ENCODE data around the gene AP3S1. TPM values are rescaled to one million over a fixed set of nuclear protein-coding genes. Genes with fewer than 3 reads are reported as not detected.

Gene AP3S1
- total RNA-seq, 2 experiments from 2014 or later, result 76.0 to 89.5 TPM

- ChIA-PET CTCF (ENCODE audit: unreplicated experiment) (no interaction called here), POLR2A (interaction anchor here (0.7 to 1.1 kb wide), 2 partner anchors 294 to 304 kb away, joined by 3 read pairs; no protein-coding TSS in a partner anchor)
- H4K20me1 ChIP-seq (ENCODE audit: insufficient read depth, low read length), result peaks cover 6% of the 10 kb centered on the region; the same call in 1 of the 2 replicates
Measured at GRCh38 chr5:115847290-115847689, 5.6 kb downstream of the AP3S1 start.

GRCh38 chr5:115849258-115849798 is 7.6 kb downstream of the AP3S1 start:
- Histone ChIP-seq H3K4me2 (ENCODE audit: low read length) (no peak overlapping the region), H4K20me1 (ENCODE audit: insufficient read depth, low read length) (no peaks in the 10 kb centered on the region), H3K36me3 (ENCODE audit: insufficient read depth, low read length) (peaks cover 7% of the 10 kb centered on the region), H3K9me3 (ENCODE audit: low read length) (peaks cover 9% of the 10 kb centered on the region; the same call in 1 of the 2 replicates), H2AFZ (ENCODE audit: low read length) (no peak overlapping the region), H3K9me2 (ENCODE audit: insufficient read depth, low read length) (no peaks in the 10 kb centered on the region), H3K4me1 (ENCODE audit: insufficient read depth, low read length, poor library complexity, severe bottlenecking) (peaks cover 22% of the 10 kb centered on the region), H3K79me2 (ENCODE audit: insufficient read depth, low read depth, low read length) (peaks cover 81% of the 10 kb centered on the region), H3K4me3 (ENCODE audit: low read depth, low read length, poor library complexity, severe bottlenecking) (no peak overlapping the region), H3K27ac (ENCODE audit: low read depth, low read length, poor library complexity, severe bottlenecking) (no peak overlapping the region)
- CTCF ChIA-PET (ENCODE audit: unreplicated experiment), result no interaction called here
- no peak for DNase-seq (ENCODE audit: low spot score)
- no TSS peak for BruUV-seq (replicated peaks)
- TF ChIP-seq CTCF (conservative IDR thresholded peaks at IDR 0.05; ENCODE audit: low read length), result no peak
- no peak for TF ChIP-seq EZH2phosphoT487 (IDR thresholded peaks at IDR 0.05; ENCODE audit: borderline replicate concordance, low read depth, low read length)
- intact Hi-C loops (cut with micrococcal nuclease; ENCODE audit: unreplicated experiment), result no loop called here
- POLR2A ChIA-PET, result interaction anchor here (0.7 to 1.4 kb wide), 2 partner anchors 9 to 48 kb away, joined by 3 read pairs; no protein-coding TSS in a partner anchor

More at GRCh38 chr5:115847290-115847689, 5.6 kb downstream of the AP3S1 start:
- no peak for DNase-seq (ENCODE audit: low spot score)
- intact Hi-C loops (cut with micrococcal nuclease; ENCODE audit: unreplicated experiment), result no loop called here
- no peaks in the 10 kb centered on the region for H3K9me2 ChIP-seq (ENCODE audit: insufficient read depth, low read length)
- no peak overlapping the region for H2AFZ ChIP-seq (ENCODE audit: low read length)
- H3K79me2 ChIP-seq (ENCODE audit: insufficient read depth, low read depth, low read length), result peaks cover 91% of the 10 kb centered on the region
- no peak overlapping the region for H3K27ac ChIP-seq (ENCODE audit: low read depth, low read length, poor library complexity, severe bottlenecking)
- H3K36me3 ChIP-seq (ENCODE audit: insufficient read depth, low read length), result no peaks in the 10 kb centered on the region
- TF ChIP-seq EZH2phosphoT487 (IDR thresholded peaks at IDR 0.05; ENCODE audit: borderline replicate concordance, low read depth, low read length) (no peak), CTCF (conservative IDR thresholded peaks at IDR 0.05; ENCODE audit: low read length) (no peak)
- no TSS peak for BruUV-seq (replicated peaks)
- H3K4me1 ChIP-seq (ENCODE audit: insufficient read depth, low read length, poor library complexity, severe bottlenecking), result peaks cover 35% of the 10 kb centered on the region
- no peak overlapping the region for H3K4me3 ChIP-seq (ENCODE audit: low read depth, low read length, poor library complexity, severe bottlenecking)
- no peaks in the 10 kb centered on the region for H3K9me3 ChIP-seq (ENCODE audit: low read length)
- no peak overlapping the region for H3K4me2 ChIP-seq (ENCODE audit: low read length)

- H3K9me3 ChIP-seq (ENCODE audit: low read length), result peaks cover 9% of the 10 kb centered on the region; the same call in 1 of the 2 replicates
- H3K36me3 ChIP-seq (ENCODE audit: insufficient read depth, low read length), result peaks cover 8% of the 10 kb centered on the region
- no peaks in the 10 kb centered on the region for H3K9me2 ChIP-seq (ENCODE audit: insufficient read depth, low read length)
- H3K79me2 ChIP-seq (ENCODE audit: insufficient read depth, low read depth, low read length), result peaks cover 75% of the 10 kb centered on the region
- H3K4me1 ChIP-seq (ENCODE audit: insufficient read depth, low read length, poor library complexity, severe bottlenecking), result peaks cover 6% of the 10 kb centered on the region
- POLR2A ChIA-PET, result interaction anchor here (1.1 to 1.4 kb wide), 2 partner anchors 10 to 48 kb away, joined by 3 read pairs; no protein-coding TSS in a partner anchor
- H4K20me1 ChIP-seq (ENCODE audit: insufficient read depth, low read length), result no peaks in the 10 kb centered on the region
- H3K4me2 ChIP-seq (ENCODE audit: low read length), result no peak overlapping the region
- TF ChIP-seq CTCF (conservative IDR thresholded peaks at IDR 0.05; ENCODE audit: low read length), result no peak
- no peak for TF ChIP-seq EZH2phosphoT487 (IDR thresholded peaks at IDR 0.05; ENCODE audit: borderline replicate concordance, low read depth, low read length)
- intact Hi-C loops (cut with micrococcal nuclease; ENCODE audit: unreplicated experiment), result no loop called here
- DNase-seq (ENCODE audit: low spot score), result no peak
- no TSS peak for BruUV-seq (replicated peaks)
- CTCF ChIA-PET (ENCODE audit: unreplicated experiment), result no interaction called here
- no peak overlapping the region for H3K27ac ChIP-seq (ENCODE audit: low read depth, low read length, poor library complexity, severe bottlenecking)
- H3K4me3 ChIP-seq (ENCODE audit: low read depth, low read length, poor library complexity, severe bottlenecking), result no peak overlapping the region
- H2AFZ ChIP-seq (ENCODE audit: low read length), result no peak overlapping the region
Measured at GRCh38 chr5:115850744-115851416, 9.1 kb downstream of the AP3S1 start.

Measured in OCI-LY7 (cell line).